ENCODE measurements around the gene ATAD5. TPM values are rescaled to one million over a fixed set of nuclear protein-coding genes. Genes with fewer than 3 reads are reported as not detected.
"Not testable (repeated sequence)": the region's sequence is repeated elsewhere in the genome, so short reads cannot be mapped to it uniquely, and the experiment has no call there.

ATAD5 gene
- total RNA-seq, 2 experiments from 2014 or later, result 33.5 to 37.0 TPM

- ChIA-PET POLR2A (interaction anchor here (0.7 to 11.2 kb wide), 6 partner anchors 13 to 1252 kb away, joined by 3 to 218 read pairs (median 4); partner anchors contain the start of genes ATAD5 and CRLF3), CTCF (interaction anchor here (0.9 to 11.7 kb wide), 5 partner anchors 10 to 23 kb away, joined by 3 to 316 read pairs (median 6); partner anchors contain the start of genes ATAD5 and CRLF3)
- Mint-ChIP-seq H3K27ac (peak overlapping the region; percentile 99), H3K27me3 (ENCODE audit: low read depth) (no peaks in the 10 kb centered on the region), H3K4me3 (peak overlapping the region; percentile 85), H3K9me3 (ENCODE audit: insufficient read depth) (no peaks in the 10 kb centered on the region), H3K4me1 (ENCODE audit: low read depth) (peaks cover 64% of the 10 kb centered on the region), H3K36me3 (ENCODE audit: low read depth) (peaks cover 35% of the 10 kb centered on the region)
- ATAC-seq (peak; percentile 92), DNase-seq (peak; percentile 74)
Measured at GRCh38 chr17:30808785-30809286, 22.9 kb upstream of the ATAD5 start.

GRCh38 chr17:30809867-30810266 lies 21.9 kb upstream of the ATAD5 start:
- Mint-ChIP-seq H3K4me1 (ENCODE audit: low read depth) (peaks cover 60% of the 10 kb centered on the region), H3K27ac (peak overlapping the region; percentile 99), H3K36me3 (ENCODE audit: low read depth) (peaks cover 27% of the 10 kb centered on the region), H3K4me3 (peak overlapping the region; percentile 85), H3K9me3 (ENCODE audit: insufficient read depth) (no peaks in the 10 kb centered on the region), H3K27me3 (ENCODE audit: low read depth) (no peaks in the 10 kb centered on the region)
- ChIA-PET CTCF (interaction anchor here (1.9 to 11.7 kb wide), 4 partner anchors 9 to 22 kb away, joined by 6 to 316 read pairs (median 10); partner anchors contain the start of genes ATAD5 and CRLF3), POLR2A (interaction anchor here (0.6 to 11.2 kb wide), 5 partner anchors 11 to 510 kb away, joined by 3 to 218 read pairs (median 4); partner anchors contain the start of genes ATAD5 and CRLF3)
- ATAC-seq, result no peak
- no peak for DNase-seq

DNA sequence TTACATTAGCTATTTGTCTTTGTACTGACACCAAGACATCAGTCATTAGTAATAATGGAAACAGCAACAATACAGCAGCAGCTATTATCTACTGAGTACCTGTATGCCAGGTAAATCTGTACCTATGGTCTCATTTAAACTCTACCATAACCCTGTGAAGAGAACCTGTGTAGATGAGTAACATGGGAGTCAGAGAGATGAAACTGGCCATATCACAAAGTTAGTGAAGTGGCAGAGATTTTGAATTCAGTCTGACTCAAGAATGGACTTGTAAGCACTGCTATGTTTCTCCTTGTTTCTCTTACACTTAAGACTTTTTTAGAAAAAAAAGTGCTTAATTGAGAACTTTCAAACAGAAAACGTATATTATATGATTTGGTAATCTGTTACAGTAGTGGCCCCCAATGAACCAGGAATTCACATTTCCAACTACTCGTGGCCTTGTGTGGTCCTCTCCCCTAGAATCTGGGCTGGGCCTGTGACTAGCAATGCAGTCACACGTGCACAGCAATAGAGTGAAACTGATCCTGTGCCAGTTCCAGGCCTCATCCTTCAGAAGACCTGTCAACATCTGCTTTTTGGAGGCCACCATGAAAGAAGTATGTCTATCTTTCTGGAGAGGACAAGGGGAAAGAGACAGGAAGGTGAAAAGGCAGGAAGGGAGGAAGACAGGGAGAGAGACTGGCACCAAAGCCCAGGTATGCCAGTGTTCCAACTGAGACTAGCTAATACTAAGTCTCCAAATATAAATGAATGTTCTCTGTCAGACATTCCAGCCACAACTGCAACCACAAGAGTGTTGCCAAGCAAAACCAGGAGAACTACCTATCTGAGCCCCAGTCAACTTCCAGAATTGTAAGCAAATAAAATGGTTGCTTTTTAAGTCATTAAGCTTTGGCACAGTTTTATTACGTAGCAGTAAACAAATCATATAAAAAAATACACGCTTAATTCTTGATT lies 19.3 kb upstream of the ATAD5 start:
- no peak for ATAC-seq
- H3K4me1 Mint-ChIP-seq (ENCODE audit: low read depth), result peaks cover 52% of the 10 kb centered on the region
- no peaks in the 10 kb centered on the region for H3K9me3 Mint-ChIP-seq (ENCODE audit: insufficient read depth)
- POLR2A ChIA-PET, result interaction anchor here (11.2 kb wide), 1 partner anchor 10 kb away, joined by 218 read pairs; the partner anchor contains the start of gene CRLF3
- H3K36me3 Mint-ChIP-seq (ENCODE audit: low read depth), result peaks cover 36% of the 10 kb centered on the region
- peak overlapping the region; percentile 77 for H3K27ac Mint-ChIP-seq
- H3K27me3 Mint-ChIP-seq (ENCODE audit: low read depth), result no peaks in the 10 kb centered on the region
- CTCF ChIA-PET, result interaction anchor here (11.7 kb wide), 1 partner anchor 11 kb away, joined by 316 read pairs; the partner anchor contains the start of gene CRLF3
- H3K4me3 Mint-ChIP-seq, result no peak overlapping the region
- no peak for DNase-seq

- DNase-seq; H3K4me3 Mint-ChIP-seq; POLR2A ChIA-PET; H3K27me3 Mint-ChIP-seq (ENCODE audit: low read depth); ATAC-seq; H3K27ac Mint-ChIP-seq; H3K9me3 Mint-ChIP-seq (ENCODE audit: insufficient read depth): not testable (repeated sequence)
- Mint-ChIP-seq H3K36me3 (ENCODE audit: low read depth) (peaks cover 43% of the 10 kb centered on the region), H3K4me1 (ENCODE audit: low read depth) (peaks cover 54% of the 10 kb centered on the region)
- CTCF ChIA-PET, result interaction anchor here (1.1 kb wide), 1 partner anchor 12 kb away, joined by 3 read pairs; no protein-coding TSS in a partner anchor
Measured at GRCh38 chr17:30814236-30814635, 17.5 kb upstream of the ATAD5 start.

GRCh38 chr17:30814860-30815259 lies 16.9 kb upstream of the ATAD5 start:
- not testable (repeated sequence) for H3K4me3 Mint-ChIP-seq; H3K9me3 Mint-ChIP-seq (ENCODE audit: insufficient read depth); ATAC-seq; DNase-seq; H3K27me3 Mint-ChIP-seq (ENCODE audit: low read depth); H3K27ac Mint-ChIP-seq
- ChIA-PET POLR2A (interaction anchor here (0.7 kb wide), 1 partner anchor 9 kb away, joined by 3 read pairs; the partner anchor contains the start of gene CRLF3), CTCF (interaction anchor here (1.1 kb wide), 1 partner anchor 11 kb away, joined by 3 read pairs; no protein-coding TSS in a partner anchor)
- Mint-ChIP-seq H3K36me3 (ENCODE audit: low read depth) (peaks cover 39% of the 10 kb centered on the region), H3K4me1 (ENCODE audit: low read depth) (peaks cover 54% of the 10 kb centered on the region)

- Mint-ChIP-seq H3K27ac (no peak overlapping the region), H3K4me1 (ENCODE audit: low read depth) (peaks cover 56% of the 10 kb centered on the region), H3K9me3 (ENCODE audit: insufficient read depth) (peaks cover 5% of the 10 kb centered on the region), H3K27me3 (ENCODE audit: low read depth) (no peaks in the 10 kb centered on the region), H3K4me3 (no peak overlapping the region), H3K36me3 (ENCODE audit: low read depth) (peaks cover 39% of the 10 kb centered on the region)
- no peak for ATAC-seq
- DNase-seq, result no peak
- POLR2A ChIA-PET, result no interaction called here
- CTCF ChIA-PET, result no interaction called here
Measured at GRCh38 chr17:30816165-30816564, 15.6 kb upstream of the ATAD5 start.

GRCh38 chr17:30819971-30820705 lies 11.6 kb upstream of the ATAD5 start:
- ATAC-seq (no peak), DNase-seq (no peak)
- Mint-ChIP-seq H3K36me3 (ENCODE audit: low read depth) (peaks cover 40% of the 10 kb centered on the region), H3K27ac (peak overlapping the region; percentile 94), H3K4me3 (peak overlapping the region; percentile 89), H3K9me3 (ENCODE audit: insufficient read depth) (peaks cover 5% of the 10 kb centered on the region), H3K4me1 (ENCODE audit: low read depth) (peaks cover 53% of the 10 kb centered on the region), H3K27me3 (ENCODE audit: low read depth) (no peaks in the 10 kb centered on the region)
- CTCF ChIA-PET, result interaction anchor here (1.0 to 8.8 kb wide), 3 partner anchors 13 to 344 kb away, joined by 4 to 316 read pairs (median 6); no protein-coding TSS in a partner anchor
- POLR2A ChIA-PET, result interaction anchor here (0.9 to 9.0 kb wide), 3 partner anchors 12 to 88 kb away, joined by 4 to 218 read pairs (median 8); partner anchors contain the start of gene ATAD5

DNA sequence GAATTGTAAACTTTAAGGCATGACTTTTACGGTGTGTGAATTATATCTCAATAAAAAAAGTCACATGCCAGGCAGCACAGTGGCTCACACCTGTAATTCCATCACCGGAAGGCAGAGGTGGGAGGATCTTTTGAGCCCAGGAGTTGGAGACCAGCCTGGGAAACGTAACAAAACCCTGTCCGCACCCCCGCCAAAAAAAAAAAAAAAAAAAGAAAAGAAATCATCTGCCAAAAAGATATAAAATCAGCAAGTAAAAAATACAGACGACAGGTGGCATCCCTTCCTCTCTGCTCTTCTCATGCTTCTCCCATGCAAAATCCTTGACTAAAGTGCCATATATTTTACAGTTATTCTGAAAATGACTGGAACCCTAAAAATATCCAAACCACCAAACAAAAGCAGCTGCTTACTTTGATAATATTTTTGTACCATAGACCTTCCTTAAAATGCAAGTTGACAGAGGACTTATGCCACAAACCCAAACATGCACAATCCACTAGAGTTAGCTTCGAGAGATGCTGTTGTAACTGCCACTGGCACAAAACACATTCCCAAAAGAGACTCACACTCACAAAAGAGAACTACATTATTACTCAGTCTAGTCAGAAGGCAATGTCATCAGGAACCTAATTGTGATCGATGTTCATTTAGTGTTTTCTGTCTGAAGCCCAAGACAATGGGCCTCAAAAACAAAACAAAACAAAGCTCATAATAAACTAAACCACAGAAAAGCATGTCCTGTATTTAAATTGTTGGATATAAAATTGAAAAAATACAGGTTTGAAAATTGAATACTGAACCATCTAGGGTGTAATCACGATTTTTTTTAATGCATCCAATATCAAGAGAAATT lies 9.7 kb upstream of the ATAD5 start:
- Mint-ChIP-seq H3K27me3 (ENCODE audit: low read depth) (no peaks in the 10 kb centered on the region), H3K36me3 (ENCODE audit: low read depth) (peaks cover 30% of the 10 kb centered on the region), H3K4me1 (ENCODE audit: low read depth) (peaks cover 53% of the 10 kb centered on the region), H3K4me3 (peak overlapping the region; percentile 89), H3K27ac (peak overlapping the region; percentile 94), H3K9me3 (ENCODE audit: insufficient read depth) (peaks cover 5% of the 10 kb centered on the region)
- ChIA-PET POLR2A (interaction anchor here (1.0 to 9.0 kb wide), 2 partner anchors 9 to 14 kb away, joined by 3 to 218 read pairs; partner anchors contain the start of gene ATAD5), CTCF (interaction anchor here (1.2 to 8.8 kb wide), 3 partner anchors 9 to 42 kb away, joined by 5 to 316 read pairs (median 5); partner anchors contain the start of gene ATAD5)
- DNase-seq, result no peak
- no peak for ATAC-seq

DNA sequence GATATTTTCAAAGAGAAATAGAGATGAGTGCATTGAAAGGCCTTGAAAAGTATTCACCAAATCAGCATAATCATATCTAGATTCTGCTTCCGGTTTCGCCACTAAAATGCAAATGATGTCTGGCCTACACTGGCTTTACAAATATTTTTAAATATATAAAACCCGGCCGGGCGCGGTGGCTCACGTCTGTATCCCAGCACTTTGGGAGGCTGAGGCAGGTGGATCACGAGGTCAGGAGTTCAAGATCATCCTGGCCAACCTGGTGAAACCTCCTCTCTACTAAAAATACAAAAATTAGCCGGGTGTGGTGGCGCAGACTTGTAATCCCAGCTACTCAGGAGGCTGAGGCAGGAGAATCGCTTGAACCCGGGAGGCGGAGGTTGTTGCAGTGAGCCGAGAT lies 8.8 kb upstream of the ATAD5 start:
- peaks cover 30% of the 10 kb centered on the region for H3K36me3 Mint-ChIP-seq (ENCODE audit: low read depth)
- ATAC-seq; H3K9me3 Mint-ChIP-seq (ENCODE audit: insufficient read depth); H3K27me3 Mint-ChIP-seq (ENCODE audit: low read depth): not testable (repeated sequence)
- ChIA-PET POLR2A (interaction anchor here (1.0 to 9.0 kb wide), 2 partner anchors 9 to 15 kb away, joined by 3 to 218 read pairs; partner anchors contain the start of gene ATAD5), CTCF (interaction anchor here (1.5 to 8.8 kb wide), 2 partner anchors 15 to 43 kb away, joined by 5 to 316 read pairs; no protein-coding TSS in a partner anchor)
- DNase-seq, result peak; percentile 41
- peaks cover 53% of the 10 kb centered on the region for H3K4me1 Mint-ChIP-seq (ENCODE audit: low read depth)
- H3K27ac Mint-ChIP-seq, result peak overlapping the region; percentile 56
- H3K4me3 Mint-ChIP-seq, result peak overlapping the region; percentile 89

GRCh38 chr17:30823421-30823820 lies 8.3 kb upstream of the ATAD5 start:
- Mint-ChIP-seq H3K36me3 (ENCODE audit: low read depth) (peaks cover 26% of the 10 kb centered on the region), H3K4me1 (ENCODE audit: low read depth) (peaks cover 50% of the 10 kb centered on the region), H3K27me3 (ENCODE audit: low read depth) (no peaks in the 10 kb centered on the region), H3K27ac (peak overlapping the region; percentile 93), H3K9me3 (ENCODE audit: insufficient read depth) (peaks cover 5% of the 10 kb centered on the region), H3K4me3 (peak overlapping the region; percentile 89)
- ChIA-PET CTCF (interaction anchor here (1.1 to 8.8 kb wide), 5 partner anchors 10 to 347 kb away, joined by 3 to 316 read pairs (median 10); partner anchors contain the start of gene GOSR1), POLR2A (interaction anchor here (1.1 to 9.0 kb wide), 3 partner anchors 16 to 92 kb away, joined by 3 to 218 read pairs (median 4); no protein-coding TSS in a partner anchor)
- no peak for ATAC-seq
- no peak for DNase-seq

Measured in activated CD8-positive, alpha-beta T cell treated with anti-CD3 and anti-CD28 coated beads, Interleukin-2, amount 10 ng/mL, durations not matched to agents 7 days and 5 days (primary cell).